Activated T-cell treated with anti-CD3 and anti-CD28 coated beads, Interleukin-2, amount 50 U/mL, for 48 hours (primary cell): Measurements from ENCODE around the gene SNCG.
"Not testable (repeated sequence)": the region's sequence is repeated elsewhere in the genome, so short reads cannot be mapped to it uniquely, and the experiment has no call there.

Source experiments
- DNase-seq, 2 experiments: peaks; one replicate each; pipeline ENCODE4 v3.0.0-alpha.2; 2020

Gene SNCG

GRCh38 chr10:86979977-86980448, 21.6 kb downstream of the SNCG start:
- no peak for DNase-seq

- not testable (repeated sequence) for DNase-seq
Observed at GRCh38 chr10:86981020-86981419, 22.6 kb downstream of the SNCG start.

- DNase-seq = no peak
Observed at GRCh38 chr10:86981716-86982115, 23.3 kb downstream of the SNCG start.

- not testable (repeated sequence) for DNase-seq
Observed at GRCh38 chr10:86984498-86984897, 26.1 kb downstream of the SNCG start.

- no peak for DNase-seq
Observed at GRCh38 chr10:86988520-86988919, 30.1 kb downstream of the SNCG start.

- not testable (repeated sequence) for DNase-seq
Observed at GRCh38 chr10:86991362-86991761, 33.0 kb downstream of the SNCG start.

GRCh38 chr10:86992456-86992855, 34.1 kb downstream of the SNCG start:
- DNase-seq = no peak

GRCh38 chr10:86992929-86993328, 34.5 kb downstream of the SNCG start:
- DNase-seq = no peak

GRCh38 chr10:86999802-87000403, 41.5 kb downstream of the SNCG start:
- not testable (repeated sequence) for DNase-seq

GRCh38 chr10:87000491-87000890, 42.1 kb downstream of the SNCG start:
- no peak for DNase-seq

- DNase-seq = not testable (repeated sequence)
Observed at GRCh38 chr10:87007124-87007523, 48.7 kb downstream of the SNCG start.

GRCh38 chr10:87007674-87008073, 49.3 kb downstream of the SNCG start:
- DNase-seq = not testable (repeated sequence)

GRCh38 chr10:87008303-87008702, 49.9 kb downstream of the SNCG start:
- DNase-seq = not testable (repeated sequence)

- DNase-seq = not testable (repeated sequence)
Observed at GRCh38 chr10:87009134-87009696, 50.8 kb downstream of the SNCG start.
